ENCODE results near the gene MAF. TPM values are rescaled to one million over a fixed set of nuclear protein-coding genes. Genes with fewer than 3 reads are reported as not detected.

The MAF gene
- total and polyA plus RNA-seq, 2 experiments from 2014 or later, result 0.91 to 2.5 TPM

GRCh38 chr16:79634298-79634697 is 33.8 kb upstream of the MAF start:
- Histone ChIP-seq H2AFZ (no peak overlapping the region), H3F3A (replicated peaks; ENCODE audit: low read depth) (no peaks in the 10 kb centered on the region), H4K20me1 (replicated peaks; ENCODE audit: insufficient read depth) (no peaks in the 10 kb centered on the region), H3K4me2 (no peak overlapping the region), H3K9me2 (ENCODE audit: insufficient read depth) (peaks cover 8% of the 10 kb centered on the region; the same call in 1 of the 2 replicates), H3K79me2 (replicated peaks; ENCODE audit: insufficient read depth) (no peaks in the 10 kb centered on the region), H3K4me3 (no peak overlapping the region), H3K4me1 (ENCODE audit: insufficient read depth) (no peaks in the 10 kb centered on the region), H3K36me3 (ENCODE audit: insufficient read depth) (no peaks in the 10 kb centered on the region), H3K27ac (ENCODE audit: low read depth) (no peak overlapping the region), H3K27me3 (ENCODE audit: insufficient read depth) (no peaks in the 10 kb centered on the region)
- Mint-ChIP-seq H3K27me3 (ENCODE audit: insufficient read depth, low read depth, poor library complexity) (peaks cover 5% of the 10 kb centered on the region), H3K27ac (no peak overlapping the region), H3K36me3 (ENCODE audit: low read depth) (no peaks in the 10 kb centered on the region), H3K4me1 (no peaks in the 10 kb centered on the region; the same call in 2 of the 3 replicates), H3K4me3 (no peak overlapping the region), H3K9me3 (no peaks in the 10 kb centered on the region)
- ATAC-seq (no peak), DNase-seq (ENCODE audit: low spot score) (no peak)
- TF ChIP-seq STAT1 (IDR thresholded peaks at IDR 0.05; ENCODE audit: unreplicated experiment) (no peak), ZNF462 (CRISPR knock-in tag; IDR thresholded peaks at IDR 0.05) (no peak), EZH2 (IDR thresholded peaks at IDR 0.05; ENCODE audit: low read depth, unreplicated experiment) (no peak), JUNB (IDR thresholded peaks at IDR 0.05; ENCODE audit: unreplicated experiment) (no peak), ETS1 (IDR thresholded peaks at IDR 0.05) (no peak), REST (IDR thresholded peaks at IDR 0.05; ENCODE audit: unreplicated experiment) (no peak), ZNF331 (CRISPR knock-in tag; IDR thresholded peaks at IDR 0.05; ENCODE audit: low read depth) (no peak), POLR2AphosphoS5 (IDR thresholded peaks at IDR 0.05; ENCODE audit: low read depth) (no peak), EZH2phosphoT487 (IDR thresholded peaks at IDR 0.05; ENCODE audit: unreplicated experiment) (no peak), NANOG (IDR thresholded peaks at IDR 0.05; ENCODE audit: borderline replicate concordance) (no peak), CTCF (conservative IDR thresholded peaks at IDR 0.05; ENCODE audit: low read depth in 2 of 2) (no peak)

All from GM23338 (cell line).